ENCODE results near the gene DLD. TPM values are rescaled to one million over a fixed set of nuclear protein-coding genes. Genes with fewer than 3 reads are reported as not detected.

DLD gene
- total RNA-seq, 2 experiments from 2014 or later, result 43.8 to 82.3 TPM

- H3K9me2 ChIP-seq (ENCODE audit: insufficient read depth, low read length), result no peaks in the 10 kb centered on the region
- no peak for TF ChIP-seq EZH2phosphoT487 (IDR thresholded peaks at IDR 0.05; ENCODE audit: borderline replicate concordance, low read depth, low read length)
- no peak for TF ChIP-seq CTCF (conservative IDR thresholded peaks at IDR 0.05; ENCODE audit: low read length)
- BruUV-seq (replicated peaks), result no TSS peak
- no peaks in the 10 kb centered on the region for H4K20me1 ChIP-seq (ENCODE audit: insufficient read depth, low read length)
- no peak overlapping the region for H3K27ac ChIP-seq (ENCODE audit: low read depth, low read length, poor library complexity, severe bottlenecking)
- H3K4me2 ChIP-seq (ENCODE audit: low read length), result no peak overlapping the region
- ChIA-PET POLR2A (no interaction called here), CTCF (ENCODE audit: unreplicated experiment) (no interaction called here)
- H3K4me3 ChIP-seq (ENCODE audit: low read depth, low read length, poor library complexity, severe bottlenecking), result no peak overlapping the region
- H3K9me3 ChIP-seq (ENCODE audit: low read length), result no peaks in the 10 kb centered on the region
- no peaks in the 10 kb centered on the region for H3K36me3 ChIP-seq (ENCODE audit: insufficient read depth, low read length)
- no peak for DNase-seq (ENCODE audit: low spot score)
- H2AFZ ChIP-seq (ENCODE audit: low read length), result no peak overlapping the region
- H3K79me2 ChIP-seq (ENCODE audit: insufficient read depth, low read depth, low read length), result no peaks in the 10 kb centered on the region
- H3K4me1 ChIP-seq (ENCODE audit: insufficient read depth, low read length, poor library complexity, severe bottlenecking), result no peaks in the 10 kb centered on the region
- intact Hi-C loops (cut with micrococcal nuclease; ENCODE audit: unreplicated experiment), result no loop called here
These were observed 45.3 kb downstream of the DLD start for GRCh38 chr7:107936312-107936711.

GRCh38 chr7:107937531-107937930, 46.5 kb downstream of the DLD start:
- H2AFZ ChIP-seq (ENCODE audit: low read length), result no peak overlapping the region
- intact Hi-C loops (cut with micrococcal nuclease; ENCODE audit: unreplicated experiment), result no loop called here
- no peaks in the 10 kb centered on the region for H3K9me3 ChIP-seq (ENCODE audit: low read length)
- H3K36me3 ChIP-seq (ENCODE audit: insufficient read depth, low read length), result no peaks in the 10 kb centered on the region
- CTCF ChIA-PET (ENCODE audit: unreplicated experiment), result no interaction called here
- TF ChIP-seq CTCF (conservative IDR thresholded peaks at IDR 0.05; ENCODE audit: low read length) (no peak), EZH2phosphoT487 (IDR thresholded peaks at IDR 0.05; ENCODE audit: borderline replicate concordance, low read depth, low read length) (no peak)
- POLR2A ChIA-PET, result no interaction called here
- BruUV-seq (replicated peaks), result no TSS peak
- no peaks in the 10 kb centered on the region for H3K4me1 ChIP-seq (ENCODE audit: insufficient read depth, low read length, poor library complexity, severe bottlenecking)
- no peak overlapping the region for H3K4me2 ChIP-seq (ENCODE audit: low read length)
- no peaks in the 10 kb centered on the region for H3K79me2 ChIP-seq (ENCODE audit: insufficient read depth, low read depth, low read length)
- H3K4me3 ChIP-seq (ENCODE audit: low read depth, low read length, poor library complexity, severe bottlenecking), result no peak overlapping the region
- no peak overlapping the region for H3K27ac ChIP-seq (ENCODE audit: low read depth, low read length, poor library complexity, severe bottlenecking)
- no peaks in the 10 kb centered on the region for H4K20me1 ChIP-seq (ENCODE audit: insufficient read depth, low read length)
- DNase-seq (ENCODE audit: low spot score), result no peak
- no peaks in the 10 kb centered on the region for H3K9me2 ChIP-seq (ENCODE audit: insufficient read depth, low read length)

GRCh38 chr7:107938456-107939250, 47.7 kb downstream of the DLD start:
- intact Hi-C loops (cut with micrococcal nuclease; ENCODE audit: unreplicated experiment), result no loop called here
- ChIA-PET POLR2A (interaction anchor here (0.8 to 1.0 kb wide), 2 partner anchors 70 to 500 kb away, joined by 3 to 6 read pairs; no protein-coding TSS in a partner anchor), CTCF (ENCODE audit: unreplicated experiment) (no interaction called here)
- TF ChIP-seq EZH2phosphoT487 (IDR thresholded peaks at IDR 0.05; ENCODE audit: borderline replicate concordance, low read depth, low read length), result no peak
- no peak for TF ChIP-seq CTCF (conservative IDR thresholded peaks at IDR 0.05; ENCODE audit: low read length)
- no peaks in the 10 kb centered on the region for H3K79me2 ChIP-seq (ENCODE audit: insufficient read depth, low read depth, low read length)
- no peak overlapping the region for H3K4me2 ChIP-seq (ENCODE audit: low read length)
- no peaks in the 10 kb centered on the region for H3K4me1 ChIP-seq (ENCODE audit: insufficient read depth, low read length, poor library complexity, severe bottlenecking)
- no peak overlapping the region for H2AFZ ChIP-seq (ENCODE audit: low read length)
- no peak overlapping the region for H3K27ac ChIP-seq (ENCODE audit: low read depth, low read length, poor library complexity, severe bottlenecking)
- H3K9me2 ChIP-seq (ENCODE audit: insufficient read depth, low read length), result no peaks in the 10 kb centered on the region
- H3K36me3 ChIP-seq (ENCODE audit: insufficient read depth, low read length), result no peaks in the 10 kb centered on the region
- no peaks in the 10 kb centered on the region for H4K20me1 ChIP-seq (ENCODE audit: insufficient read depth, low read length)
- BruUV-seq (replicated peaks), result no TSS peak
- no peak for DNase-seq (ENCODE audit: low spot score)
- H3K4me3 ChIP-seq (ENCODE audit: low read depth, low read length, poor library complexity, severe bottlenecking), result no peak overlapping the region
- no peaks in the 10 kb centered on the region for H3K9me3 ChIP-seq (ENCODE audit: low read length)
